OCI-LY1 (cell line): ENCODE results near the gene SENP2.

Source experiments
- H2AFZ ChIP-seq: fragments of 200-600 bp; sonication (generic), shearing (Covaris generic); 2 replicates; pipeline ENCODE4 v1.6.0; 2014; ENCODE audit warnings: antibody characterized with exemption, mild to moderate bottlenecking, low read length
- H3F3A ChIP-seq: fragments of 200-600 bp; sonication (generic), shearing (Covaris generic); 2 replicates; pipeline ENCODE4 v1.6.0; 2014; ENCODE audit warnings: mild to moderate bottlenecking, antibody characterized with exemption, low read length, moderate library complexity; ENCODE audit not compliant: insufficient read depth
- H3K27ac ChIP-seq: fragments of 200-600 bp; sonication (generic); 2 replicates; pipeline ENCODE4 v1.5.1; 2014; ENCODE audit warnings: low read length, mixed run types, mild to moderate bottlenecking, low read depth; ENCODE audit not compliant: poor library complexity, severe bottlenecking
- H3K27me3 ChIP-seq: fragments of 200-600 bp; sonication (generic); 2 replicates; pipeline ENCODE4 v1.6.0; 2014; ENCODE audit warnings: antibody characterized with exemption, mild to moderate bottlenecking, low read length, moderate library complexity; ENCODE audit not compliant: insufficient read depth
- H3K36me3 ChIP-seq: fragments of 200-600 bp; sonication (generic); 2 replicates; pipeline ENCODE4 v1.6.1; 2014; ENCODE audit warnings: mild to moderate bottlenecking, antibody characterized with exemption, low read length, moderate library complexity, mixed read lengths; ENCODE audit not compliant: insufficient read depth
- H3K4me1 ChIP-seq: fragments of 200-600 bp; sonication (generic); 2 replicates; pipeline ENCODE4 v1.5.1; 2014; ENCODE audit warnings: mild to moderate bottlenecking, low read length, moderate library complexity; ENCODE audit not compliant: insufficient read depth, severe bottlenecking
- H3K4me2 ChIP-seq: fragments of 200-600 bp; sonication (generic), shearing (Covaris generic); 2 replicates; pipeline ENCODE4 v1.6.1; 2014; ENCODE audit warnings: low read length
- H3K4me3 ChIP-seq: fragments of 200-600 bp; sonication (generic); 2 replicates; pipeline ENCODE4 v1.5.1; 2014; ENCODE audit warnings: low read length, low read depth, mild to moderate bottlenecking, mixed read lengths; ENCODE audit not compliant: poor library complexity, severe bottlenecking
- H3K79me2 ChIP-seq: fragments of 200-600 bp; shearing (Covaris generic); 2 replicates; pipeline ENCODE4 v1.6.1; 2016; ENCODE audit warnings: mixed run types, low read length, mixed read lengths; ENCODE audit not compliant: insufficient read depth
- H3K9ac ChIP-seq: fragments of 200-600 bp; sonication (generic), shearing (Covaris generic); 2 replicates; pipeline ENCODE4 v1.6.1; 2014; ENCODE audit warnings: mild to moderate bottlenecking, low read length, mixed read lengths
- H3K9me2 ChIP-seq: fragments of 200-600 bp; sonication (generic), shearing (Covaris generic); 2 replicates; pipeline ENCODE4 v1.6.1; 2014; ENCODE audit warnings: low read depth, mild to moderate bottlenecking, low read length, mixed read lengths
- H3K9me3 ChIP-seq: fragments of 200-600 bp; shearing (Covaris generic); 2 replicates; pipeline ENCODE4 v1.6.1; 2014; ENCODE audit warnings: low read length, mixed read lengths
- H4K20me1 ChIP-seq: fragments of 200-600 bp; sonication (generic), shearing (Covaris generic); 2 replicates; pipeline ENCODE4 v1.6.0; 2016; ENCODE audit warnings: mild to moderate bottlenecking, low read length; ENCODE audit not compliant: insufficient read depth
- EZH2 ChIP-seq: fragments of 200-600 bp; sonication (generic), shearing (Covaris generic); IDR thresholded peaks from 2 replicates; pipeline ENCODE4 v1.8.0; 2017; ENCODE audit warnings: borderline replicate concordance, mixed run types, mild to moderate bottlenecking, antibody characterized with exemption, low read length, moderate library complexity, mixed read lengths
- TF ChIP-seq, protein P1 (sequence below): fragments of 200-600 bp; sonication (generic), shearing (Covaris generic); IDR thresholded peaks from 2 replicates; pipeline ENCODE4 v1.5.1; 2017; ENCODE audit warnings: mild to moderate bottlenecking, antibody characterized with exemption, low read length, moderate library complexity, mixed read lengths

SENP2 gene

GRCh38 chr3:185646382-185647133, 60.5 kb downstream of the SENP2 start:
- Histone ChIP-seq H3K4me2 (no peak overlapping the region; the same call in 1 of the 2 replicates), H3K4me1 (peaks cover 4% of the 10 kb centered on the region), H3K27ac (no peak overlapping the region), H3K9me2 (no peaks in the 10 kb centered on the region), H4K20me1 (no peaks in the 10 kb centered on the region), H3K9me3 (no peaks in the 10 kb centered on the region), H3F3A (no peaks in the 10 kb centered on the region), H3K27me3 (no peaks in the 10 kb centered on the region; the same call in 1 of the 2 replicates), H3K79me2 (no peaks in the 10 kb centered on the region), H3K36me3 (no peaks in the 10 kb centered on the region), H3K9ac (no peak overlapping the region), H3K4me3 (no peak overlapping the region), H2AFZ (no peak overlapping the region)
- TF ChIP-seq EZH2 = no peak
- TF ChIP-seq, protein P1, sequence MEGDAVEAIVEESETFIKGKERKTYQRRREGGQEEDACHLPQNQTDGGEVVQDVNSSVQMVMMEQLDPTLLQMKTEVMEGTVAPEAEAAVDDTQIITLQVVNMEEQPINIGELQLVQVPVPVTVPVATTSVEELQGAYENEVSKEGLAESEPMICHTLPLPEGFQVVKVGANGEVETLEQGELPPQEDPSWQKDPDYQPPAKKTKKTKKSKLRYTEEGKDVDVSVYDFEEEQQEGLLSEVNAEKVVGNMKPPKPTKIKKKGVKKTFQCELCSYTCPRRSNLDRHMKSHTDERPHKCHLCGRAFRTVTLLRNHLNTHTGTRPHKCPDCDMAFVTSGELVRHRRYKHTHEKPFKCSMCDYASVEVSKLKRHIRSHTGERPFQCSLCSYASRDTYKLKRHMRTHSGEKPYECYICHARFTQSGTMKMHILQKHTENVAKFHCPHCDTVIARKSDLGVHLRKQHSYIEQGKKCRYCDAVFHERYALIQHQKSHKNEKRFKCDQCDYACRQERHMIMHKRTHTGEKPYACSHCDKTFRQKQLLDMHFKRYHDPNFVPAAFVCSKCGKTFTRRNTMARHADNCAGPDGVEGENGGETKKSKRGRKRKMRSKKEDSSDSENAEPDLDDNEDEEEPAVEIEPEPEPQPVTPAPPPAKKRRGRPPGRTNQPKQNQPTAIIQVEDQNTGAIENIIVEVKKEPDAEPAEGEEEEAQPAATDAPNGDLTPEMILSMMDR = no peak

DNA sequence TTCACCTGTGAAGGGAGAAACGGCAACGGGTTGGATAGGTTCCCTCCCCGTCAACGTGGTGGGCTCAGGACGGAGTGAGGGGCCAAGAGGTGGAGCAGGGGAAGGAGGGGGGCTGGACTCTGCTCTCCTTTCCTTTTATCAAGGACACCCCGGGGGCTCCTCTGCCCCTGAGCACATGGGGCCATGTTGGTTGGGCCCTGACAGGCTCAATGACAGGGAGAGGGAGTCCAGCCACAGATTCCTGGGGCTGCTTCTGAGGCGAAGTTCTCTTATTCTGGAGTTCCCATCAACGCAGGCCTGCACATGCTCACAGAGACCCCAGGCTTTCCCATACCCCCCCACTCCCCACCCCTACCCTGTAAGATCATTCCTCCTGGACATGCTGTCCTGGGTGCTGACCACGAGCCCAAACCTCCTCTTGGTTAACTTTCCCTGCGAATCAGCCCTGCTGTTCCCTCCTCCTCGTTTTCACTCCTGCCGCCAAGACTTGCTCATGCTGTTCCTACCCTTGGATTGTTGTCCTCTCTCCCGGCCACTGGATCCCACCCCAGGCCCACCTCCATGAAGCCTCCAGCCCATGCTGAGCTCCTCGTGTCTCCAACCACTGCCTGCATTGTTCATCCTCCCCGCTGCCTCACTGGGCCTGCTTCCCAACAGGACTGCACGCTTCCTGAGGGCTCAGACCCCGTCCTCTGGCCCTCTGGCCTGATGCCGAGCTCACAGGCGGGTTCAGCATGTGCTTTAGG, 61.2 kb downstream of the SENP2 start:
- TF ChIP-seq, protein P1 = no peak
- no peak for TF ChIP-seq EZH2
- H2AFZ ChIP-seq = no peak overlapping the region
- H3K9ac ChIP-seq = no peak overlapping the region
- no peaks in the 10 kb centered on the region for H3K36me3 ChIP-seq
- peaks cover 4% of the 10 kb centered on the region for H3K4me1 ChIP-seq
- no peaks in the 10 kb centered on the region for H3K9me2 ChIP-seq
- H4K20me1 ChIP-seq = no peaks in the 10 kb centered on the region
- no peaks in the 10 kb centered on the region; the same call in 1 of the 2 replicates for H3K27me3 ChIP-seq
- H3K4me2 ChIP-seq = no peak overlapping the region; the same call in 1 of the 2 replicates
- no peaks in the 10 kb centered on the region for H3K79me2 ChIP-seq
- no peaks in the 10 kb centered on the region for H3F3A ChIP-seq
- no peak overlapping the region for H3K4me3 ChIP-seq
- no peaks in the 10 kb centered on the region for H3K9me3 ChIP-seq
- no peak overlapping the region for H3K27ac ChIP-seq

- H3K9me3 ChIP-seq = no peaks in the 10 kb centered on the region
- H3K4me3 ChIP-seq = no peak overlapping the region
- TF ChIP-seq EZH2 = no peak
- TF ChIP-seq, protein P1 = no peak
- H3F3A ChIP-seq = no peaks in the 10 kb centered on the region
- no peak overlapping the region for H3K4me2 ChIP-seq
- H3K79me2 ChIP-seq = no peaks in the 10 kb centered on the region
- no peaks in the 10 kb centered on the region; the same call in 1 of the 2 replicates for H3K27me3 ChIP-seq
- H2AFZ ChIP-seq = no peak overlapping the region
- H3K4me1 ChIP-seq = peaks cover 4% of the 10 kb centered on the region
- no peaks in the 10 kb centered on the region for H3K9me2 ChIP-seq
- H3K36me3 ChIP-seq = no peaks in the 10 kb centered on the region
- H4K20me1 ChIP-seq = no peaks in the 10 kb centered on the region
- H3K9ac ChIP-seq = no peak overlapping the region
- no peak overlapping the region for H3K27ac ChIP-seq
Observed at GRCh38 chr3:185647880-185648210, 61.8 kb downstream of the SENP2 start.
